Measurements from ENCODE around the gene STAMBP.
"Not testable (repeated sequence)": the region's sequence is repeated elsewhere in the genome, so short reads cannot be mapped to it uniquely, and the experiment has no call there.

STAMBP gene

GRCh38 chr2:73901143-73901542, 72.4 kb downstream of the STAMBP start:
- Histone ChIP-seq H2BK12ac (ENCODE audit: low read length) (no peak overlapping the region), H2BK15ac (ENCODE audit: low read length) (no peak overlapping the region), H3K79me1 (ENCODE audit: low read depth, low read length) (no peaks in the 10 kb centered on the region), H3K27ac (replicated peaks; ENCODE audit: low read length) (no peak overlapping the region), H3K4me3 (ENCODE audit: low read length in 2 of 2) (no peak overlapping the region), H3K23ac (ENCODE audit: low read depth, low read length, poor library complexity) (no peak overlapping the region), H3K4me1 (ENCODE audit: control insufficient read depth in 2 of 2, insufficient read depth in 1 of 2, low read depth in 1 of 2, low read length in 2 of 2) (peaks cover 2 to 13% of the 10 kb centered on the region in 2 donors), H3K27me3 (ENCODE audit: control insufficient read depth in 3 of 3, insufficient read depth in 3 of 3, low read depth in 1 of 3, low read length in 3 of 3) (peaks cover 0 to 3% (median 0%) of the 10 kb centered on the region in 3 experiments), H2BK5ac (ENCODE audit: low read length) (no peak overlapping the region), H3K9me3 (replicated peaks in 1 of 2; ENCODE audit: control insufficient read depth in 2 of 2, insufficient read depth in 1 of 2, low read depth in 1 of 2, low read length in 2 of 2) (no peaks in the 10 kb centered on the region), H3K9ac (ENCODE audit: low read depth, low read length, poor library complexity) (no peak overlapping the region), H4K8ac (ENCODE audit: low read depth, low read length) (no peak overlapping the region), H3K14ac (ENCODE audit: low read length) (no peak overlapping the region), H3K18ac (ENCODE audit: low read length) (no peak overlapping the region), H3K36me3 (replicated peaks in 1 of 2; ENCODE audit: control insufficient read depth in 2 of 2, insufficient read depth in 2 of 2, low read length in 2 of 2) (no peaks in the 10 kb centered on the region), H2BK120ac (ENCODE audit: low read depth, low read length) (no peak overlapping the region), H3K4ac (ENCODE audit: low read length) (no peak overlapping the region), H3K4me2 (ENCODE audit: insufficient read depth, low read length, poor library complexity, severe bottlenecking) (no peak overlapping the region), H2AK5ac (ENCODE audit: low read depth, low read length) (no peak overlapping the region), H4K91ac (ENCODE audit: low read depth, low read length, poor library complexity) (no peak overlapping the region), H2AFZ (ENCODE audit: low read length) (no peak overlapping the region)
- no CpG with 5 or more reads among the region's 10 CpGs for WGBS, 2 donors (ENCODE audit: extremely low coverage in 2 of 2, insufficient read length in 2 of 2, insufficient replicate concordance in 1 of 2)
- DNase-seq (ENCODE audit: low spot score), result no peak

GRCh38 chr2:73902284-73902683, 73.5 kb downstream of the STAMBP start:
- Histone ChIP-seq H3K9me3 (replicated peaks in 1 of 2; ENCODE audit: control insufficient read depth in 2 of 2, insufficient read depth in 1 of 2, low read depth in 1 of 2, low read length in 2 of 2) (no peaks in the 10 kb centered on the region), H3K4ac (ENCODE audit: low read length) (no peak overlapping the region), H3K9ac (ENCODE audit: low read depth, low read length, poor library complexity) (no peak overlapping the region), H2BK5ac (ENCODE audit: low read length) (no peak overlapping the region), H2AFZ (ENCODE audit: low read length) (no peak overlapping the region), H2BK12ac (ENCODE audit: low read length) (no peak overlapping the region), H4K8ac (ENCODE audit: low read depth, low read length) (no peak overlapping the region), H3K18ac (ENCODE audit: low read length) (no peak overlapping the region), H3K14ac (ENCODE audit: low read length) (no peak overlapping the region), H3K4me1 (ENCODE audit: control insufficient read depth in 2 of 2, insufficient read depth in 1 of 2, low read depth in 1 of 2, low read length in 2 of 2) (peaks cover 0 to 2% of the 10 kb centered on the region in 2 donors), H2BK120ac (ENCODE audit: low read depth, low read length) (no peak overlapping the region), H3K4me2 (ENCODE audit: insufficient read depth, low read length, poor library complexity, severe bottlenecking) (no peak overlapping the region), H4K91ac (ENCODE audit: low read depth, low read length, poor library complexity) (no peak overlapping the region), H3K27me3 (ENCODE audit: control insufficient read depth in 3 of 3, insufficient read depth in 3 of 3, low read depth in 1 of 3, low read length in 3 of 3) (peaks cover 0 to 3% (median 0%) of the 10 kb centered on the region in 3 experiments), H3K27ac (replicated peaks; ENCODE audit: low read length) (no peak overlapping the region), H3K79me1 (ENCODE audit: low read depth, low read length) (no peaks in the 10 kb centered on the region), H3K23ac (ENCODE audit: low read depth, low read length, poor library complexity) (no peak overlapping the region), H2BK15ac (ENCODE audit: low read length) (no peak overlapping the region), H3K4me3 (ENCODE audit: low read length in 2 of 2) (no peak overlapping the region), H2AK5ac (ENCODE audit: low read depth, low read length) (no peak overlapping the region), H3K36me3 (replicated peaks in 1 of 2; ENCODE audit: control insufficient read depth in 2 of 2, insufficient read depth in 2 of 2, low read length in 2 of 2) (no peaks in the 10 kb centered on the region)
- no peak for DNase-seq (ENCODE audit: low spot score)
- no CpG with 5 or more reads among the region's 4 CpGs for WGBS, 2 donors (ENCODE audit: extremely low coverage in 2 of 2, insufficient read length in 2 of 2, insufficient replicate concordance in 1 of 2)

- H3K14ac ChIP-seq (ENCODE audit: low read length), result no peak overlapping the region
- no peak overlapping the region for H2BK120ac ChIP-seq (ENCODE audit: low read depth, low read length)
- H4K8ac ChIP-seq (ENCODE audit: low read depth, low read length), result no peak overlapping the region
- H3K4me3 ChIP-seq (ENCODE audit: low read length in 2 of 2), result no peak overlapping the region
- no CpG with 5 or more reads among the region's 4 CpGs for WGBS, 2 donors (ENCODE audit: extremely low coverage in 2 of 2, insufficient read length in 2 of 2, insufficient replicate concordance in 1 of 2)
- H3K23ac ChIP-seq (ENCODE audit: low read depth, low read length, poor library complexity), result no peak overlapping the region
- H3K9ac ChIP-seq (ENCODE audit: low read depth, low read length, poor library complexity), result no peak overlapping the region
- H3K27me3 ChIP-seq (ENCODE audit: control insufficient read depth in 3 of 3, insufficient read depth in 3 of 3, low read depth in 1 of 3, low read length in 3 of 3), result no peaks in the 10 kb centered on the region
- no peak overlapping the region for H2BK12ac ChIP-seq (ENCODE audit: low read length)
- no peak overlapping the region for H2AFZ ChIP-seq (ENCODE audit: low read length)
- no peak overlapping the region for H3K4ac ChIP-seq (ENCODE audit: low read length)
- H3K9me3 ChIP-seq (replicated peaks in 1 of 2; ENCODE audit: control insufficient read depth in 2 of 2, insufficient read depth in 1 of 2, low read depth in 1 of 2, low read length in 2 of 2), result no peaks in the 10 kb centered on the region
- no peak overlapping the region for H3K18ac ChIP-seq (ENCODE audit: low read length)
- no peak overlapping the region for H4K91ac ChIP-seq (ENCODE audit: low read depth, low read length, poor library complexity)
- no peaks in the 10 kb centered on the region for H3K4me1 ChIP-seq (ENCODE audit: control insufficient read depth in 2 of 2, insufficient read depth in 1 of 2, low read depth in 1 of 2, low read length in 2 of 2)
- H2AK5ac ChIP-seq (ENCODE audit: low read depth, low read length), result no peak overlapping the region
- no peak overlapping the region for H3K4me2 ChIP-seq (ENCODE audit: insufficient read depth, low read length, poor library complexity, severe bottlenecking)
- no peaks in the 10 kb centered on the region for H3K36me3 ChIP-seq (replicated peaks in 1 of 2; ENCODE audit: control insufficient read depth in 2 of 2, insufficient read depth in 2 of 2, low read length in 2 of 2)
- H3K79me1 ChIP-seq (ENCODE audit: low read depth, low read length), result no peaks in the 10 kb centered on the region
- no peak for DNase-seq (ENCODE audit: low spot score)
- no peak overlapping the region for H2BK15ac ChIP-seq (ENCODE audit: low read length)
- H2BK5ac ChIP-seq (ENCODE audit: low read length), result no peak overlapping the region
- H3K27ac ChIP-seq (replicated peaks; ENCODE audit: low read length), result no peak overlapping the region
These were observed 74.6 kb downstream of the STAMBP start for GRCh38 chr2:73903313-73903712.

GRCh38 chr2:73903949-73904613, 75.3 kb downstream of the STAMBP start:
- not testable (repeated sequence) for H2AFZ ChIP-seq (ENCODE audit: low read length); H3K23ac ChIP-seq (ENCODE audit: low read depth, low read length, poor library complexity); H4K91ac ChIP-seq (ENCODE audit: low read depth, low read length, poor library complexity); H3K4me3 ChIP-seq (ENCODE audit: low read length in 2 of 2); H3K27ac ChIP-seq (replicated peaks; ENCODE audit: low read length); H3K36me3 ChIP-seq (replicated peaks in 1 of 2; ENCODE audit: control insufficient read depth in 2 of 2, insufficient read depth in 2 of 2, low read length in 2 of 2); H3K9ac ChIP-seq (ENCODE audit: low read depth, low read length, poor library complexity); H3K9me3 ChIP-seq (replicated peaks in 1 of 2; ENCODE audit: control insufficient read depth in 2 of 2, insufficient read depth in 1 of 2, low read depth in 1 of 2, low read length in 2 of 2); H3K79me1 ChIP-seq (ENCODE audit: low read depth, low read length); H2BK15ac ChIP-seq (ENCODE audit: low read length); H3K4me1 ChIP-seq (ENCODE audit: control insufficient read depth in 2 of 2, insufficient read depth in 1 of 2, low read depth in 1 of 2, low read length in 2 of 2); H2BK5ac ChIP-seq (ENCODE audit: low read length); DNase-seq (ENCODE audit: low spot score); H3K18ac ChIP-seq (ENCODE audit: low read length); H3K27me3 ChIP-seq (ENCODE audit: control insufficient read depth in 3 of 3, insufficient read depth in 3 of 3, low read depth in 1 of 3, low read length in 3 of 3); H2BK12ac ChIP-seq (ENCODE audit: low read length); H4K8ac ChIP-seq (ENCODE audit: low read depth, low read length); H3K4me2 ChIP-seq (ENCODE audit: insufficient read depth, low read length, poor library complexity, severe bottlenecking); H3K4ac ChIP-seq (ENCODE audit: low read length); H2AK5ac ChIP-seq (ENCODE audit: low read depth, low read length); H2BK120ac ChIP-seq (ENCODE audit: low read depth, low read length); H3K14ac ChIP-seq (ENCODE audit: low read length)
- WGBS, 2 donors (ENCODE audit: extremely low coverage in 2 of 2, insufficient read length in 2 of 2, insufficient replicate concordance in 1 of 2), result no CpG with 5 or more reads among the region's 5 CpGs

Measured in neuronal stem cell (in vitro differentiated cells).